ENCODE data around the gene LILRA6. TPM values are rescaled to one million over a fixed set of nuclear protein-coding genes. Genes with fewer than 3 reads are reported as not detected.
A peak's percentile ranks its signal among the peaks of the same experiment; 100 is the strongest.
"Not testable (repeated sequence)": the region's sequence is repeated elsewhere in the genome, so short reads cannot be mapped to it uniquely, and the experiment has no call there.

Gene LILRA6
- total RNA-seq, 2 donors from 2014 or later = 0.54 to 2.3 TPM

DNA sequence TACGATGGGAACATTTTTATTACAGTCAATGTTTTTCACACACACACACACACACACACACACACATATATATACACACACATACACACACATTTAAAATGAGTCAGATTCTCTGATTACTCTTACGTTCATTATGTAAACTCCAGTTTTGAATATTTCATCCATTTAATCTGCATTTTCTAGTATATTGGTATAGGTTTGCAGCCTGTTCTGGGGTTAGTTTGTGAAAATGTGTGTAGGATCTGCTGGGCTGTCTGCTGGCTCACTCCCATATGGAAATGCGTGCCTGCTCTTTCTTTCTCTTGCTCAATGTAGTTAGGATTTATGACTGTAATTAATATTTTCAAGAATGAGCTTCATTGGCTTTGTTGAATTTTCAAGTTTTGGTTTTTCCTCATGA, 31.2 kb upstream of the LILRA6 start:
- Histone ChIP-seq H3K9me3 (no peaks in the 10 kb centered on the region), H3K4me1 (no peaks in the 10 kb centered on the region), H3K27me3 (no peaks in the 10 kb centered on the region), H3K9ac (ENCODE audit: low read depth in 2 of 2, low read length in 2 of 2) (no peak overlapping the region), H3K36me3 (no peaks in the 10 kb centered on the region), H3K4me3 (no peak overlapping the region), H3K27ac (no peak overlapping the region)
- DNase-seq = no peak
- intact Hi-C loops (cut with DNase I) = no loop called here
- TF ChIP-seq, protein P1, sequence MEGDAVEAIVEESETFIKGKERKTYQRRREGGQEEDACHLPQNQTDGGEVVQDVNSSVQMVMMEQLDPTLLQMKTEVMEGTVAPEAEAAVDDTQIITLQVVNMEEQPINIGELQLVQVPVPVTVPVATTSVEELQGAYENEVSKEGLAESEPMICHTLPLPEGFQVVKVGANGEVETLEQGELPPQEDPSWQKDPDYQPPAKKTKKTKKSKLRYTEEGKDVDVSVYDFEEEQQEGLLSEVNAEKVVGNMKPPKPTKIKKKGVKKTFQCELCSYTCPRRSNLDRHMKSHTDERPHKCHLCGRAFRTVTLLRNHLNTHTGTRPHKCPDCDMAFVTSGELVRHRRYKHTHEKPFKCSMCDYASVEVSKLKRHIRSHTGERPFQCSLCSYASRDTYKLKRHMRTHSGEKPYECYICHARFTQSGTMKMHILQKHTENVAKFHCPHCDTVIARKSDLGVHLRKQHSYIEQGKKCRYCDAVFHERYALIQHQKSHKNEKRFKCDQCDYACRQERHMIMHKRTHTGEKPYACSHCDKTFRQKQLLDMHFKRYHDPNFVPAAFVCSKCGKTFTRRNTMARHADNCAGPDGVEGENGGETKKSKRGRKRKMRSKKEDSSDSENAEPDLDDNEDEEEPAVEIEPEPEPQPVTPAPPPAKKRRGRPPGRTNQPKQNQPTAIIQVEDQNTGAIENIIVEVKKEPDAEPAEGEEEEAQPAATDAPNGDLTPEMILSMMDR (IDR thresholded peaks at IDR 0.05) = no peak

DNA sequence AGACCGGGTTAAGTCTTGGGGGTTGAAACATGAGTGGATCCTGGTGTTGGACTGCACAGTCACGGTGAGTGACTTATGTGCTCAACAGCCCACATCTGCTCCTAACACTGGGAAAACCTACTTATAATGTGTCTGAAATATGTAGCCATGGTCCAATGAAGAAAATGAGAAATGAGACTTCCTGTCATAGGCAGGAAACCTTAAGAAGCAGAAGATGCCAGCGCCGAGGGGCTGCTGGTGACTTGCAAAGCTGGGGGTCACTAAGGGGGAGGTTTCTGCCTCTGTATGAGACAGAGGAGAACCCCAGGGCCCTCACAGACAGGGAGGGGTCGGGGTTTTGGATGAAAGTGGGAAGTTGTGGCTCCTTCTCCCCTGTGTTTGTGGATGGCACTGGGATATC, 29.6 kb upstream of the LILRA6 start:
- H3K4me3 ChIP-seq; H3K27me3 ChIP-seq; intact Hi-C loops (cut with DNase I); H3K4me1 ChIP-seq; H3K9ac ChIP-seq (ENCODE audit: low read depth in 2 of 2, low read length in 2 of 2); H3K36me3 ChIP-seq; H3K27ac ChIP-seq; DNase-seq; H3K9me3 ChIP-seq: not testable (repeated sequence)

DNA sequence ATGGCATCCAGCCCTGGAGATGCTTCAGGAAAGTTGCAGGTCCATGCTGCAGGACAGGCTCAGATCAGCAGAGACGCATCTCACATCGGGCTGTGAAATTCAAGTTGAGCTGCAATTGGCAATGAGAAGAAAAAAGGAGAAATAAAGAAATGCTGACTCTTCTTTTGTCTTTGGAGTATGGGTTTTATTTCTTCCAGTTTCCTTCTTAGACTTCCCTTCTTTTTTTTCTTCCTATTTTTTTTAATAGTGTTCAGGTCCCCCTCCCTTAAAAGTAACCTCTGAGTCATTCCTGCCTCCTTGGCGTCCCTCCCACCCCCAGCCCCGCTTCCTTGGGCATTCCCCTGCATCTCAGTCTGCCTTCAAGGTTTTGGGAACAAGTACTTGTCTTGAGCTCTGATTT, 29.0 kb upstream of the LILRA6 start:
- DNase-seq; intact Hi-C loops (cut with DNase I): not testable (repeated sequence)
- peak overlapping the region; percentile 40 for H3K27ac ChIP-seq

DNA sequence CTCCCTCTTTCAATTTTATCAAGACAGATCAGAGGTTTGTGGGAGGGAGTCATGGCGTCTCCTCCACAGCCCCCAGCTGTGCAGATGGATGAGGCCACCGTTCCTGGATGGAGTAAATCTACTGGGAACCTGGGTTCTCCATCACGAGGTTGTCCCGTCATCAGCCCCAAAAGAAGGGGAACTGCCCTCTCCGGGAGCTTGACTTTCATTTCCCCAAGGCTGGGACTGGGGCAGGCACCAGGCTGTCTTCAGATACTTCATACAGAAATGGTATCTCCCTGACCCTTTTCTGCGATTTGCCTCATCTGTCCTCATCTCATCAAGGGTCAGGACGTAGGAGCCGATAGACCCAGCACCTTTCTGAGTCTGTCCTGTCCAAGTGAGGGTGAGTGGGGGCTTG, 28.5 kb upstream of the LILRA6 start:
- no peaks in the 10 kb centered on the region for H3K27me3 ChIP-seq
- no peaks in the 10 kb centered on the region for H3K36me3 ChIP-seq
- no peak for DNase-seq
- no peak overlapping the region for H3K4me3 ChIP-seq
- no peak overlapping the region for H3K9ac ChIP-seq (ENCODE audit: low read depth in 2 of 2, low read length in 2 of 2)
- TF ChIP-seq, protein P1 (IDR thresholded peaks at IDR 0.05) = no peak
- no peaks in the 10 kb centered on the region for H3K9me3 ChIP-seq
- H3K27ac ChIP-seq = peak overlapping the region; percentile 40
- H3K4me1 ChIP-seq = no peaks in the 10 kb centered on the region
- intact Hi-C loops (cut with DNase I) = no loop called here

More for the DNA sequence above, 29.0 kb upstream of the LILRA6 start:
- H3K27me3 ChIP-seq; H3K4me3 ChIP-seq; H3K36me3 ChIP-seq; H3K4me1 ChIP-seq; H3K9me3 ChIP-seq; H3K9ac ChIP-seq (ENCODE audit: low read depth in 2 of 2, low read length in 2 of 2): not testable (repeated sequence)

DNA sequence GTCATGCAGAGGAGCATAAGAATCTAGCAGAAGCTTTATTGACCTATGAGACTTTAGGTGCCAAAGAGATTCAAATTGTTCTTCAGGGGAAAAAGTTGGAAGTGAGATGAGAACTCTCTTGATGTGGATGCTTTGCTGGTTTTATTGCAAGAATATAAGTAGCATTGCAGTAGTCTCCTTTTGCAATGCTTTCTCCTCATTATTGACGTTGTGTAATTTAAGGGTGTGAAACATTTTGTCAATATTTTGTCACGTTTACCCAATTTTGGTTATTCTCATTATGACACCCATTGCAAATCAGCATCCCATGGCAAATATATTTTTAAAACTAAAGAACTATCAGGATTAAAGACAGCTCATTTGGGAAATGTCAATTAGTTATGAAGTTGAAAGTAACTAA, 26.3 kb upstream of the LILRA6 start:
- no peak overlapping the region for H3K27ac ChIP-seq

DNA sequence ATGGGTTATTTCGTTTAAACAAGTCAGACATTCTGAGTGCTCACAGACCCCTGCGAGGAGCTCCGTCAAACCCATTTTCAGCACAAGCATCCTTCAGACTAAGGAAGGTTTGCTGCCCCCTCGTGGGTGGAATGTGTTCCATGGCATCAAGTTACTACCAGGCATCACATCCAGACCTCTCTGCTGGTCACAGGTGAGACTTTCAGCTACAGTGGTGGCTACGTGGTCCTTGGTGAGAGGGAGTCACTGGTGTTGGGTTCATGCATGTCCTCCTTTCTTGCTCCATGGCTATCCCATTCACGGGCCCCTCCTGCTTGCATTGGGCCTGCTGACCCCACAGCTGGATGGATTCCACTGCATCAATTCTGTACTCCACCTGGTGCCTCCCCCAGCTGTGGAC, 23.5 kb upstream of the LILRA6 start:
- H3K4me3 ChIP-seq = no peak overlapping the region
- H3K27ac ChIP-seq = no peak overlapping the region
- peak; percentile 78 for DNase-seq
- TF ChIP-seq, protein P1 (IDR thresholded peaks at IDR 0.05) = peak; percentile 72
- no peaks in the 10 kb centered on the region for H3K27me3 ChIP-seq
- no peaks in the 10 kb centered on the region for H3K4me1 ChIP-seq
- intact Hi-C loops (cut with DNase I) = no loop called here
- H3K36me3 ChIP-seq = no peaks in the 10 kb centered on the region
- no peak overlapping the region for H3K9ac ChIP-seq (ENCODE audit: low read depth in 2 of 2, low read length in 2 of 2)
- no peaks in the 10 kb centered on the region for H3K9me3 ChIP-seq

More for the DNA sequence above, 26.3 kb upstream of the LILRA6 start:
- Histone ChIP-seq H3K9me3 (no peaks in the 10 kb centered on the region), H3K9ac (ENCODE audit: low read depth in 2 of 2, low read length in 2 of 2) (no peak overlapping the region), H3K4me1 (no peaks in the 10 kb centered on the region), H3K4me3 (no peak overlapping the region), H3K36me3 (no peaks in the 10 kb centered on the region), H3K27me3 (no peaks in the 10 kb centered on the region)
- DNase-seq = no peak
- TF ChIP-seq, protein P1 (IDR thresholded peaks at IDR 0.05) = no peak
- intact Hi-C loops (cut with DNase I) = no loop called here

DNA sequence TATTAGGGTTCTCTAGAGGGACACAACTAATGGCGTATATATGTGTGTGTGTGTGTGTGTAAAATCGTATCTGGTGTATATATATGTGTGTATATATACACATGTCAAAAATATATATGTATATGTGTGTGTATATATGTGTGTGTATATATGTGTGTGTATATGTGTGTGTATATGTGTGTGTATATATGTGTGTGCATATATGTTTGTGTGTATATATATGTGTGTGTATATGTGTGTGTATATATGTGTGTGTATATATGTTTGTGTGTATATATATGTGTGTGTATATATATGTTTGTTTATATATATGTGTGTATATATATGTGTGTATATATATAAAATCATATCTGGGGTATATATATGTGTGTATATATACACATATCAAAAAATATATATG, 19.9 kb upstream of the LILRA6 start:
- H3K4me1 ChIP-seq = no peaks in the 10 kb centered on the region
- DNase-seq = no peak
- H3K9ac ChIP-seq (ENCODE audit: low read depth in 2 of 2, low read length in 2 of 2) = no peak overlapping the region
- intact Hi-C loops (cut with DNase I) = no loop called here
- H3K4me3 ChIP-seq = no peak overlapping the region
- TF ChIP-seq, protein P1 (IDR thresholded peaks at IDR 0.05) = no peak
- H3K36me3 ChIP-seq = no peaks in the 10 kb centered on the region
- no peaks in the 10 kb centered on the region for H3K9me3 ChIP-seq
- H3K27me3 ChIP-seq = peaks cover 3% of the 10 kb centered on the region
- no peak overlapping the region for H3K27ac ChIP-seq
